Hematopoietic multipotent progenitor cell treated with erythropoietin and hydrocortisone succinate and interleukin-3 and kit ligand, for 6 days (in vitro differentiated cells): ENCODE measurements around the gene YPEL5.
A peak's percentile ranks its signal among the peaks of the same experiment; 100 is the strongest.
"Not testable (repeated sequence)": the region's sequence is repeated elsewhere in the genome, so short reads cannot be mapped to it uniquely, and the experiment has no call there.

ENCODE experiments used
- DNase-seq: peaks from one replicate; pipeline ENCODE4 v3.0.0-alpha.2; 2015

The YPEL5 gene

DNA sequence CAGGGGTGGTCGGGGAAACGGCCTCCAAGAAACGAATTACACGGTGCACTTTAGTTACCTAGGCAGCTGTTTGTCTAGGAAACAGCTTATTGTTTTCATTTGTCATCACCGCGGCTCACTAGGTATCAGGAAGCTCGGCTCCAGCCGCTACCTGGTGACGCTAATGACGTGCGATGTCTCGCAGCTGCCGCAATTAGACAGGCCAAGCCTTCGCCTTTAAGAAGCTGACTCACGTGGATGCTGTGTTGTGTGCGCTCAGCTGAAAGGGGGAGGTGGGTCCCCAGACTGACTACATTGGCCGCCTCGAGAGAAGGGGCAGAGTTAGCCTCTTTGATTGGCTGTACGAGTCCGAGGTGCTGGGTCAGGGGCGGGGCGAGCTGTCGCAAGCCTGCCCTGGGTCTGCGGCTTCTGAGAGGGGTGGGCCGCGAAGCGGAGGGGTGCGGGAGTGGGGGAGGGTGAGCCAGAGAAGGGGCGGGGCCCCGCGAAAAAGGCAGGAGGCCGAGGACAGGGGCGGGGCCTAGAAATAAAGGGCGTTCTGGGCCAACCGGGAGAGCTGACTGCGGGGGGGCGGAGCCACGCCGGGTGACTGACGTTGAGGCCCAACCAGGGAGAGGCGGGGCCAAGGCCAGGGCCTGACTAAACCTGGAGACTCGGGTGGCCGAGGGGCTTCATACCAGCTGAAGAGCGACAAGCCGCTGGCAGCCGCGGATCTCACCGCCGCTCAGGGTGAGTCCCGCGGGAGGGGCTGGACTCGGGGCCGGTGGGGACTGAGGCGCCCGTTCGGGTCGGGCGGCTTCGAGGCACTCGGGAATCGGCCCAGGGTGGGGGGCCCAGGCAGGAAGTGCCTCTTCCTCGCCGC is at the start of gene YPEL5:
TSS of gene YPEL5 (plus strand) at position 671 of the 859 bp plus-strand sequence. CDS start 9,645 bp downstream, outside the sequence.
- DNase-seq: peak; percentile 99

DNA sequence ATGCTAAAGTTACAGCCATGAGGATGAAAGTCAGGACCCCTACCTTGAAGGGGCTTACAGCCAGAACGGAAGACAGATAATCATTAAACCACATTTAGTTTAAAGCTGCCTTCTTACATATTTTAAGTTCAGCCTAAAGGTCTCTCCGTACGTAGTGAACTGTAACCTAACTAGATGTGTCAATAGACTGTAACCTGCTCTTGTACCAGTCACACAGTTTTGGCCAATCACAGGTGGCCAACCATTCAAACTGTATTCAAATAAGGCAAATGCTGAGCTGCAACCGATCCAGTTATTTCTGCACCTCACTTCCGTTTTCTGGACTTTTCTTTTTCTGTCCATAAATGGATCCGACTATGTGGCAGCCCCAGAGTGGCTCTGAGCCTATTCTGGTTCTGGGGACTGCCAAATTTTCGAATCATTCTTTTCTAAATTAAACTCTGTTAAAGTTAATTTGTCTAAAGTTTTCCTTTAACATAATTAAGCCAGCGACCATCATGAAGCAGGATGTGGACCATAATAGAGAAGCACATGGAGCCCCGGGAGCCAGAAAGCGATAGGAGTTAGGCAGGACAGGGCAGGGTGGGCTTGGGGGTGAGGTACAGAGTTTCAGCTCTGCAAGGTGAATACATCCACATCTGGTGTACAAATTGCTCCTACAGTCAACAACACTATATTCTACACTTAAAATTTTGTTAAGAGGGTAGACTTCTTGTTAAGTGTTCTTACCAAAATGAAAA is 48.4 kb upstream of the YPEL5 start:
- DNase-seq: no peak

DNA sequence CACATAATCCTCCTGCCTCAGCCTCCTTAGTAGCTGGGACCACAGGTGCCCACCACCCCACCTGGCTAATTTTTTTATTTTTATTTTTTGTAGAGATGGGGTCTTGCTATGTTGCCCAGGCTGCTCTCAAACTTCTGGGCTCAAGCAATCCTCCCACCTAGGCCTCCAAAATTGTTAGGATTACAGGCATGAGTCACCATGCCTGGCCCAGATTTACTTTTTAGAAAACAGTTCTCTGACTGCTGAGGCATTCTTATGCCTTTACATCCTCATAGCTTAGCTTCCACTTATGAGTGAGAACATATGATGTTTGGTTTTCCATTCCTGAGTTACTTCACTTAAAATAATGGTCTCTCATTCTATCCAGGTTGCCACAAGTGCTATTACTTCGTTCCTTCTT is 47.4 kb upstream of the YPEL5 start:
- DNase-seq: not testable (repeated sequence)

DNA sequence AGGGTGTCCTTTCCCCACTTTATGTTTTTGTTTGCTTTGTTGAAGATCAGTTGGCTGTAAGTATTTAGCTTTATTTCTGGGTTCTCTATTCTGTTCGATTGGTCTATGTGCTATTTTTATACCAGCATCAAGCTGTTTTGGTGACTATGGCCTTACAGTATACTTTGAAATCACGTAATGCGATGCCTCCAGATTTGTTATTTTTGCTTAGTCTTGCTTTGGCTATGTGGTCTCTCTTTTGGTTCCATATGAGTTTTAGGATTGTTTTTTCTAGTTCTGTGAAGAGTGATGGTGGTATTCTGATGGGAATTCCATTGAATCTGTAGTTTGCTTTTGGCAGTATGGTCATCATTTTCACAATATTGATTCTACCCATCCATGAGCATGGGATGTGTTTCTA is 46.1 kb upstream of the YPEL5 start:
- DNase-seq: not testable (repeated sequence)

DNA sequence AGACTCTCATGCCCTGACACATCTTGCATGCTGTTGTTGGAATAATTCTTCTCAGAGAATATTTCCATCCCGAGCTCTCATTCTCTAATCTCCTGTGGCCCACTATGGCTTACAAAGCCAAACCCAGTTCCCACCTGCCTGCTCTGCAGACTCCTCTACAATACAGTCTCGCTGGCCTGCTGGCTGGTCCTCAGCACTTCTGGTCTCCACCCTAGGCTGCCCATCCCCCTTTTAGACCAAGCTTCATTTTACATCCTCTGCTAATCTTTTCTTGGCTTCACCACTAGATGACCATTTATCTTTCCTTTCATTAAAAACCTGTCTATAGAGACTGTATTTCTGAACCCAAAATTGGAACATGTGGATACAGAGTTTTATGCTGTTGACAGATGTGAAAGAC is 42.5 kb upstream of the YPEL5 start:
- DNase-seq: no peak

DNA sequence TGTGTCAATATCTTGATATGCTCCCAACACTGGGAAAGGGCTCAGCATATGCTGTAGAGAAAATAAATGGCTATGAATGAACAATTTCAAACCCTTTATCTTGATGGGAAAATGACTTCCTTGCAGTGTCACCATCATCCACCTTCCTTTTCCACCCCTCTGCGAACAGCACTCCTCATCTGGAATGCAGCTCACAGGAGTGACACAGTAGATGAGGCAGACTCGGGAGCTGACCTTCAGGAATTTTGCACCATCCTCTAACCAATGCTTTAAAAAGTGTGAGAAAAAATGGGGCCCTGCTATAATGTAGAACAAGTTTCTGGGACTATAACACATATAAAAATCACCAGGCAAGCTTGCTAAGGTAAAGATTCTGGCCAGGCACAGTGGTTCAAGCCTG is 41.3 kb upstream of the YPEL5 start:
- DNase-seq: no peak

DNA sequence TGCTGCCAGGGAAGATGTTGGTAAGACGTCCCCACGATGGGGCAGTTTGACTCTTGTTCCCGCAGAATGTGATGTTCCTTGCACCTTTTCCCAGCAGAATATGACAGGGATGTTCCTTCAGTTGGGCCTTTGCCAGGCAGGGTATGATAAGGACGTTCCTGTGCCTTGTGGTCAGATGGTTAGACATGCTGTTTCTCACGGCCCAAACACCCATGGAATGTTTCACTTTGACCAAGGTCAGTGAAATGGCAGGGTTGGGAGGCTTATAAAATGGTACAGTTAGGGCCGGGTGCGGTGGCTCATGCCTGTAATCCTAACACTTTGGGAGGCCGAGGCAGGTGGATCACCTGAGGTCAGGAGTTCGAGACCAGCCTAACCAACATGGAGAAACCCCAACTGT is 40.3 kb upstream of the YPEL5 start:
- DNase-seq: no peak

DNA sequence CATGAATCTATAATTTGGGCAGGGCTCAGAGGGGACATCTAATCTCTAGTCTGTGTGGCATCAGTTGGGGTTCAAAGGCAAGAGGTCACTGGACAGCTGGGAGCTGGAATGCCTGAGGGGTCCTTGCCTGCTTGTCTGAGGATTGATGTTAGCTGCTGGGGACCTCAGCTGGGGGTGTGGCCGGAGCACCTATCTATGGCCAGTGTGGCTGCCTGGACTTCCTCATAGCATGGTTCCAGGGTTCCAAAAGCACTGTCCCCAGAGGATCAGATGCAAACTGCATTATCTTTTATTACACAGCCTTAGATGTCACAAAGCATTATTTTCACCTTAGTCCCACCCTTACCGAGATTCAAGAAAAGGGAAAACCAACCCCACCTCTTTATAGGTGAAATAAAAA is 38.6 kb upstream of the YPEL5 start:
- DNase-seq: no peak

DNA sequence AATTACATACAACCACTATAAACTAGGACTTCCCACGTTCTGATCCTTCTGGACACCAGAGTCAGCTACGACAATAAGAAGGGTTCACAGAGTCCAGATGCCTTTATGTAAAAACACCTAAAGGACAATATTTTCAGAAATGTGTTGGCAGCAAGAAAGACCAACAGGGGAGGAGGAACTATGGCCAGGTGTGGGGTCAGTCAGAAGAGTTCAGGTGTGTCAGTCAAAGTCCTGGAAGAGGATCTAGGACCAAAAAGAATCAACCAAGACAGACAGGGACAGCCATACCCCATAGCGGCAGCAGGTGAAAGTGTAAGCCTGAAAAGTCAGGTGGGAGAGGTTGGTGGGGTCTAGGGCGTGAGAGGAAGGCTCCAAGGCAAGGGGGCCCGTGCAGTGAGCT is 38.0 kb upstream of the YPEL5 start:
- no peak for DNase-seq

DNA sequence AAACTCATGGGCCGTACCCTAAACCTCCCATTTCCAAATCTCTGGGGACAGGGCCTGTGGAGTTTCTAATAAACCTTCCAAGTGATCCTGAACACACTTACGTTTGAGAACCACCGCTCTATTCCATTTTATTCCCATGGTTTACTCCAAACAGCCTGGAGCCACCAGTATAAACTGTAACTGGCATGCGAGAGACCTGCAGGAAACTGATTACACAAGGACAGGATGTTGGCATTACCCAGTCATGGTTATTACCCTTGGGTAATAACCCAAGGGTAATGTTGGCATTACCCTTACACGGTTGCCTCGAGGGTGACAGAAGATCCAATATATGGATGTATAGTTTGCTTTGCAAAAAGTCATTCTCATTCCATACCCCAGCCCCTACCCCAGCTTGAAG is 37.0 kb upstream of the YPEL5 start:
- no peak for DNase-seq

DNA sequence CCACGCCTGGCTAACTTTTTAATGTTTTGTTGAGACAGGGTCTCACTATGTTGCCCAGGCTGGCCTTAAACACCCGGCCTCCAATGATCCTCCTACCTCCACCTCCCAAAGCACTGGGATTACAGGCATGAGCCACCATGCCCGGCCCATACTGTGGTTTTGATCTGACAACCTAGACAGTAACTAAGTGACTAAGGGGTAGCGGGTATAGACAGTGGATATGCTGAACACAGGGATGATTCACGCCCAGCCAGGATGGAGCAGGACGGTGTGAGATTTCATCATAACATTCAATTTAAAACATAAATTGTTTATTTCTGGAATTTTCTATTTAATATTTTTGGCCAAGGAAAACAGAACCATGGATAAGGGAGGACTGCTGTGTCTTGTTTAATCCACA is 36.0 kb upstream of the YPEL5 start:
- DNase-seq: no peak

DNA sequence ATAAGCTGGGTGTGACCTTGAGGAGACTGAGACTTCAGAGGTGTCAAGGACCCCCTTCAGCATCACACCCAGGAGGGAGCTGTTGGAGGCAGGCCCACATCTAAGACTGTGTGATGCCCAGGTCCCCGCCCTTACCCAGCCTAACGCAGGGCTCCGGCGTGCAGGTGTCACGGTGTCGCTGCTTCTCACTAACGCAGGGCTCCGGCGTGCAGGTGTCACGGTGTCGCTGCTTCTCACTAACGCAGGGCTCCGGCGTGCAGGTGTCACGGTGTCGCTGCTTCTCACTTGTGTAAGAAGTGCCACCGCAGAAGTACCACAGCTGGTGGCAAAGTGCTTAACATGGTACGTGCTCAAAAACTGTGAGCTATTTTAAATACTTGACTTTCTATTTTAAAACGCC is 35.6 kb upstream of the YPEL5 start:
- DNase-seq: not testable (repeated sequence)

DNA sequence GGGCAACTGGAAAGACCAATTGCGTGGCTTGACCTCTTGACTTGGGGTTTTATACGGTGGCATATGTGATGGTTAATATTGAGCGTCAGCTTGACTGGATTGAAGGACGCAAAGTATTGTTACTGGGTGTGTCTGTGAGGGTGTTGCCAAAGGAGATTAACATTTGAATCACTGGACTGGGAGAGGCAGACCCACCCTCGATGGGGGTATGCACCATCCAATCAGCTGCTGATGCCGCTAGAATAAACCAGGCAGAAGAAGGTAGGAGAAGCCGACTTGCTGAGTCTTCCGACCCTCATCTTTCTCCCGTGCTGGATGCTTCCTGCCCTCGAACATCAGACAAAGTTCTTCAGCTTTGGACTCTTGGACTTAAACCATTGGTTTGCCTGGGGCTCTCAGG is 34.2 kb upstream of the YPEL5 start:
- DNase-seq: no peak

DNA sequence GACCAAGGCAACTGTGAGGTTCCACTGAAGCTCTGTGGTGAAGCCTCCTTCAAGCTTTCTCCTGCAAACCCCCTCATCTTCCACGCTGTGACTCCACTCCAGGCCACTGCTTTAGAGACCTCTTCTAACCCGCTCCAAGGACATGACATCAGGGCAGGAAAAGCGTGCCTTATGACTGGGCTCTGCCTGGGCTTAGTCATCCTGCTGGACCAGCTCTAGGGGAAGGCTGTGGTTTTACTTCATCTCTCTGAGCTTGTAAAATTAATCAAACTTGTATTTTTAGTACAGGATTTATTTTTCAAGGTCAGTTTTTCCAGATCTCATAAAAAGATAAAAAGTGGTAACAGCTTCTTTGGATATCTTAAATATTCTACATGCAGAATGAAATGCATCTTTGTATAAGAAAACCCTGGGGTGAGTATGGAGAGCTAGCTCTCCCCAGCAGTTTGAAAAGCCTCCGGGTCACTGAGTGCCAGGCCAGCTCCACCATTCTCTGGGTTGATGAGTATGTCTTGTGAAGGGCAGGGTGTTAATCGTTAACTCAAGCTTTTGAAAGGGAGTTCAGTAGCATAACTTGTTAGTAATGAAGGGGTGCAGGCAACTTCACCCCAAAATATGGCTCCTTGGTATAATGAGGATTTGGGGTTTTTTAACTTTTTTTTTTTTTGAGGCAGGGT is 33.1 kb upstream of the YPEL5 start:
- no peak for DNase-seq

DNA sequence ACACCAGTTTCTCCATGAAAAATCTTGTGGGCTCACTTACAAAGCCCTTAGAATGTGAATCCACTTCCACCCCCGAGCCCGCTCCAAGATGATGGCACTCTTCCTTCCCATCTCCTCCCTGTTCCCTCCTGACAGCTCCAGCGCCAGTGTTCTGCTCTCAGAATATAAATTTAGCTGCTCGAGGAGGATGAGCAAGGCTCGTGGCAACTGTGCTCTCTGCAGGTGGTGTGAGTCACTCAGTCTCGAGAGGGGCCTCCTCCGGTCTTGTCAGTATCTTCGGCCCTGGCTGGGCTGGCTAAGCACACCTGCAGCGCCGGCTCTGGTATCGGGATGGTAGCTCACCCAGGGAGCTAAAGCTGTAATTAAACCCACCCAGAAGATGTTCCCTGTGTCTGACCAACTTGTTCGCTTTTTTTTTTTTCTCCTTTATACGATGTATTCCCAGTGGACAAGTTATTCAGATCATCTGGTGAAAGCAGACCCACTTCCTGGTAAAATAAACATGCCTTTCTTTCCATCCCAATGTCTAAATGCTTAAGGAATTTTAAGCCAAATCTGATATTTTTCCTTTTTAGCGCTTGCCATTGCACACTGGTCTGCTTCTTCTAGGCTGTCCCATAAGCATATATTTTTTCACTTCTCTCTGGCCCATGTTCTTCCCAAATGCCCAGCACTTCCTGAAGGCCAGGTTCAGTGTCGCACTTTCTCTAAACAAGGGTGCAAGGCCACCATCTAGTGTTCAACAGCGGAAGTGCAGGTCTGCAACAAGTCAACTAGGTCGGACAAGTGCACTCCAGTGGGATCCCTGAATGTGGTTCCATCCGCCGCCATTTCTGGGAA is 31.4 kb upstream of the YPEL5 start:
- peak; percentile 84 for DNase-seq

DNA sequence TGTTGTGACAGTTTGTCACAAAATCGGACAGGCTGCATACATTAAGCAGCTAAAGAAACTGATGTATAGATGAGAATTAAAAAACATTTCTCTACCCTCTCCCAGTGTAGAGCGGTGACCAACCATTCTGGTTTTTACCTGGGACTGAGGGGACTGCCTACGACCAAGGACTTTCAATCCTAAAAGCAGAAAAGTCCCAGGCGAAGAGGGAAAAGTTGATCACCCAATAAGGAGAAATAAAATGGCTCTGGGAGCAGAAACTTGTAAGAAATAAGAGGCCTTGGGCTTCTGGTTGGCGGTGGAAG is 30.9 kb upstream of the YPEL5 start:
- no peak for DNase-seq

DNA sequence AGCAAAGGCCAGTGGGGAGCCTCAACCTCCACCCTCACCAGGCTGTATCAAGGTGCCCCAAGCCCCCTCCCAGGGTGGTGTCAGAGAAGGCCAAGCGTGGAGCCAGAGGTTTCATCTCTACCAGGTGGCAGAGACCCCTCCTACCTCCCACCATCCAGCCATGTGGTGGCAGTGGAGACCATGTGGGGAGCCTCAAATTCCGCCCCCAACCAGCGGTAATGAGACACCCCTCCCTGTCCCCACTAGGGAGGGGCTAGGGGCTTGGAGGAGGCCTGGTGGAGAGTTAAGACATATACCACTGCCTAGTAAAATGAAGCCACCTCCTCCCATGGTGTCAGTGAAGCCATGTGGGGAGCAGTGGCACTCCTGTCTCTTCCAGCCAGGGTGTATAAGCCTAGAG is 24.4 kb upstream of the YPEL5 start:
- DNase-seq: no peak

DNA sequence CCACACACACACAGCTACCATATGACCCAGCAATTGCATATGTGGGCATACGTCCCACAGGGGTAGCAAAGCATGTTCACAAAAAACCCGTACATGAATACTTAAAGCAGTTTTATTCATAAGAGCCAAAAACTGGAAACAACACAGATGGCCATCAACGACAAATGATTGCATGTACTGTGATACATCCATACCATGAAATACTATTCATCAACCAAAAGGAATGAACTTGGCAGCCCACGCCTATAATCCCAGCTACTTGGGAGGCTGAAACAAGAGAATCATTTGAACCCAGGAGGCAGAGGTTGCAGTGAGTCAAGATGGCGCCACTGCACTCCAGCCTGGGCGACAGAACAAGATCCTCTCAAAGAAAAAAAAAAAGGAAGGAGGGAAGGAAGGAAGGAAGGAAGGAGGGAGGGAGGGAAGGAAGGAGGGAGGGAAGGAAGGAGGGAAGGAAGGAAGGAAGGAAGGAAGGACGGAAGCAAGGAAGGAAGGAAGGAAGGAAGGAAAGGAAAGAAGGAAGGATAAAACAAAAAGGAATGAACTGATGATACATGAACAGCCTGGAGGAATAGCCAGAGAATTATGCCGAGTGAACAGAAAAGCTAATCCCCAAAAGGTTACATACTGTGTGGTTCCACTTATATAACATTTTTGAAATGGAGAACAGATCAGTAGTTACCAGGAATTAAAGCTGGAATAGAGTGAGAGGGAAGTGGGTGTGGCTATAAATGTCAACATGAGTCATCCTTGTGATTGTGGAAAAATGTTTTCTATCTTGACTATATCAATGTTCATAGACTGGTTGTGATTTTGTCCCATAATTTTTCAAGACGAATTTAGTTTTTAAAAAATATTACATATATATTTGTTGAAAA is 19.6 kb upstream of the YPEL5 start:
- no peak for DNase-seq

DNA sequence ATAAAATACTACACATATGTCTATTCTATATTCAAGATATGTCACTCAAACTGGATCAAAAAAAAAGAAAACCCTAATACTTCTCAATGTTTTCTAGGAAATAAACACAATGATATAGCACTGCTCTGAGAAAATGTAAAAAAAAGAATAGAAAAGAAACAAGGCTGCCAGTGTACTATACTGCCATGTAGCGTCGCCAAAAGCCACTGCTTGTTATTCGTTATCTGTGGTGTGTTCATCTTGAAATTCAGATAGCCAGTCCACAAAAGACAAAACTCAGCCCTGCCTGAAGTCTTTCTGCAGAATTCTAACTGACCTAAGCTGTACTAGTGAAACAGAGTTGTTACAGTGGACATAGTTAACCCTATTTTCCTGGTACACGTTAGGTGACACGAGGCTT is 12.2 kb upstream of the YPEL5 start:
- DNase-seq: peak; percentile 42

DNA sequence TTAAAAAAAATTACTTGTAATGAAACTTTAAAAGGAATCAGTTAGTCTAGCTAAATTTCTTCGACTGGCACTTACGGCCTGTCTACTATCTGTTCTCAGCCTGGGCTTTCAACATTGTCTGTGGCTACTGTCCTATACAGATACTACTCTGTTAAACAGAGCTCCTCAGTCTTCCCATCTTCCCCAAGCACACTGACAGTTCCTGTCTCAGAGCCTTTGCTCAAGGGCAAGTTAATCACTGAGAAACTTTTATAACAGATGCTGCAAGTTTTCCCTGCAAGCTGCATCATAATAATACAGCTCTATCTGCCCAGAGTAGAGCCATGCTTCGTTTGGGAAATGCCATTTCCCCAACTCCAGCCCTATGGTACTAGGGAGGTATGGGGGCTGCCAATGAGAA is 11.3 kb upstream of the YPEL5 start:
- DNase-seq: no peak

DNA sequence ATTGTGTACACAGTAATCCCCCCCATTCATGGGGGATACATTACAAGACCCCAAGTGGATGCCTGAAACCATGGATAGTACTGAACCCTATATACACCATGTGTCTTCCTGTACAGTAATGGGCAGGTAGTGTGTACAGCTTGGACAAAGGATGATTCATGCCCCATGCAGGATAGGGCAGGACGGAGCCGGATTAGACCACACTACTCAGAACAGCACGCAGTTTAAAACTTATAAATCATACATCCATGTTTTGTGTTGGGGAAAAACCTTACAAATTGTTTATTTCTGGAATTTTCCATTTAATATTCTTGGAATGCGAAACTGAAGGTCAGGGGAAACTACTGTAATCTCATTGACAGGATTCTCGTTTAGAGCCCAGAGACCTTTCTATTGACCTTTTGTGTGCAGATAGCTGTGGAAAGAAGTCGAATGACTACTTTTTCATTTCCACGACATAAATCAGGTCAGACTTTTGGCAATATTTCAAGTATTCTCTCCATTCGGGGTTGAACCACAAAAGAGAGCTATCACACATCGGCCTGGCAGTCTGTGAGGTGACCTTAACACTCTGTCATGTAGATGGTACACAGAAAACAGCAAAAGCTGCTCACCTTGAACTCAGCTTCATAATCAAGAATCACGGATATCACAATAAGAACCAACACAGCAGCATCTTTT is 9.9 kb upstream of the YPEL5 start:
- DNase-seq: no peak
